Thoracic aorta (tissue), 2 donors: ENCODE results near the gene NCOA7. TPM values are rescaled to one million over a fixed set of nuclear protein-coding genes. Genes with fewer than 3 reads are reported as not detected.

ENCODE experiments used
- ATAC-seq: fragments of 150-250 bp; one replicate; pipeline ENCODE4 v1.8.0; 2017; ENCODE audit warnings: low read depth; ENCODE audit not compliant: insufficient number of reproducible peaks, low FRiP score
- DNase-seq: peaks from one replicate; pipeline ENCODE4 v3.0.0-alpha.2; 2020; ENCODE audit warnings: low spot score
- H3K27ac ChIP-seq, 2 donors: fragments of 200-600 bp; sonication (generic); 1 replicate in 1 of 2; 2 replicates in 1 of 2; pipeline ENCODE4 v1.5.1; 2016; ENCODE audit warnings: mild to moderate bottlenecking in 2 of 2, moderate library complexity in 2 of 2
- H3K27me3 ChIP-seq: fragments of 200-600 bp; sonication (generic); replicated peaks from 2 replicates; pipeline ENCODE4 v1.6.0; 2016; ENCODE audit warnings: mild to moderate bottlenecking; ENCODE audit not compliant: insufficient read depth
- H3K36me3 ChIP-seq: fragments of 200-600 bp; sonication (generic); one replicate; pipeline ENCODE4 v1.5.1; 2016
- H3K4me1 ChIP-seq, 2 donors: fragments of 200-600 bp; sonication (generic); 1 replicate in 1 of 2; 2 replicates in 1 of 2; pipeline versions ENCODE4 v1.5.1 to v1.6.0; 2016; ENCODE audit warnings: low read depth in 2 of 2, mild to moderate bottlenecking in 1 of 2; ENCODE audit not compliant: control insufficient read depth in 1 of 2
- H3K4me3 ChIP-seq: fragments of 200-600 bp; sonication (generic); 2 replicates; pipeline ENCODE4 v1.5.1; 2016; ENCODE audit warnings: mild to moderate bottlenecking
- H3K9me3 ChIP-seq: fragments of 200-600 bp; sonication (generic); 2 replicates; pipeline ENCODE4 v1.5.1; 2016
- CTCF ChIP-seq: fragments of 200-600 bp; sonication (generic); IDR thresholded peaks from one replicate; pipeline ENCODE4 v1.5.1; 2019; ENCODE audit warnings: antibody characterized with exemption
- total RNA-seq, 2 donors: library from RNA; depleted of rRNA; stranded (reverse); fragments of >200 nt; gene quantifications; one replicate each; pipeline versions ENCODE4 v1.1.0 to v1.2.3, GENCODE V29; 2016

The NCOA7 gene
- total RNA-seq, 2 donors from 2014 or later = 29.6 to 87.1 TPM

- Histone ChIP-seq H3K36me3 (no peaks in the 10 kb centered on the region), H3K27ac (no peak overlapping the region), H3K4me1 (peaks cover 9 to 23% of the 10 kb centered on the region in 2 donors), H3K9me3 (no peaks in the 10 kb centered on the region), H3K27me3 (no peaks in the 10 kb centered on the region), H3K4me3 (no peak overlapping the region)
- ATAC-seq (no peak), DNase-seq (no peak)
- TF ChIP-seq CTCF = no peak
Observed at GRCh38 chr6:125954735-125955339, 164.1 kb downstream of the NCOA7 start.

GRCh38 chr6:125955973-125956372 is 165.2 kb downstream of the NCOA7 start:
- peaks cover 9 to 23% of the 10 kb centered on the region in 2 donors for H3K4me1 ChIP-seq
- no peak for DNase-seq
- peak overlapping the region; percentile 87 for H3K4me3 ChIP-seq
- ATAC-seq = no peak
- peak overlapping the region; percentile 86 to 89 for H3K27ac ChIP-seq
- H3K9me3 ChIP-seq = no peaks in the 10 kb centered on the region
- no peaks in the 10 kb centered on the region for H3K36me3 ChIP-seq
- TF ChIP-seq CTCF = no peak
- H3K27me3 ChIP-seq = no peaks in the 10 kb centered on the region

- peak within 1 kb of the TSS; percentile 86 to 89 for H3K27ac ChIP-seq
- H3K27me3 ChIP-seq = no peaks in the 10 kb centered on the region
- DNase-seq (peak; percentile 87), ATAC-seq (peak; percentile 77)
- no peaks in the 10 kb centered on the region for H3K9me3 ChIP-seq
- H3K4me3 ChIP-seq = peak within 1 kb of the TSS; percentile 87
- peak; percentile 96 for TF ChIP-seq CTCF
- H3K4me1 ChIP-seq = peaks cover 9 to 23% of the 10 kb centered on the region in 2 donors
- H3K36me3 ChIP-seq = no peaks in the 10 kb centered on the region
Observed at GRCh38 chr6:125956506-125957390, 166.0 kb downstream of the NCOA7 start, which contains the start of gene HINT3. TSS of gene HINT3 (plus strand) at chr6:125956770. CDS start at chr6:125956978, 208 bp downstream.

GRCh38 chr6:125957391-125957693 is 166.6 kb downstream of the NCOA7 start:
- DNase-seq = no peak
- ATAC-seq = no peak
- Histone ChIP-seq H3K4me3 (peak overlapping the region; percentile 87), H3K27me3 (no peaks in the 10 kb centered on the region), H3K4me1 (peaks cover 9 to 23% of the 10 kb centered on the region in 2 donors), H3K36me3 (no peaks in the 10 kb centered on the region), H3K9me3 (no peaks in the 10 kb centered on the region), H3K27ac (peak overlapping the region; percentile 86 to 89)
- TF ChIP-seq CTCF = no peak

- Histone ChIP-seq H3K27me3 (no peaks in the 10 kb centered on the region), H3K4me1 (peaks cover 9 to 23% of the 10 kb centered on the region in 2 donors), H3K27ac (peak overlapping the region in 1 of 2 donors; percentile 89), H3K4me3 (peak overlapping the region; percentile 87), H3K36me3 (no peaks in the 10 kb centered on the region), H3K9me3 (no peaks in the 10 kb centered on the region)
- DNase-seq (no peak), ATAC-seq (no peak)
- no peak for TF ChIP-seq CTCF
Observed at GRCh38 chr6:125957845-125958244, 167.1 kb downstream of the NCOA7 start.
